K562 (cell line): ENCODE data around the gene ACKR3.

Experiments
- LARP7 ChIP-seq: fragments of 450-650 bp; IDR thresholded peaks from 2 replicates; pipeline ENCODE4 v1.6.1; 2016
- SIN3A ChIP-seq, 2 experiments: fragments of 150-350 bp in 1 of 2; IDR thresholded peaks; 2 replicates each; pipeline ENCODE4 v1.6.1; 2011 to 2016; ENCODE audit warnings: borderline replicate concordance in 2 of 2, low read depth in 2 of 2, low read length in 2 of 2, mild to moderate bottlenecking in 2 of 2, moderate library complexity in 2 of 2; ENCODE audit not compliant: control insufficient read depth in 1 of 2
- TF ChIP-seq, protein P1 (sequence below): fragments of 150-350 bp; conservative IDR thresholded peaks from 2 replicates; pipeline ENCODE4 v1.6.1; 2014; ENCODE audit warnings: low read length

- TF ChIP-seq SIN3A (IDR thresholded peaks at IDR 0.05; ENCODE audit: borderline replicate concordance in 2 of 2, control insufficient read depth in 1 of 2, low read depth in 2 of 2, low read length in 2 of 2), result no peak
- TF ChIP-seq, protein P1, sequence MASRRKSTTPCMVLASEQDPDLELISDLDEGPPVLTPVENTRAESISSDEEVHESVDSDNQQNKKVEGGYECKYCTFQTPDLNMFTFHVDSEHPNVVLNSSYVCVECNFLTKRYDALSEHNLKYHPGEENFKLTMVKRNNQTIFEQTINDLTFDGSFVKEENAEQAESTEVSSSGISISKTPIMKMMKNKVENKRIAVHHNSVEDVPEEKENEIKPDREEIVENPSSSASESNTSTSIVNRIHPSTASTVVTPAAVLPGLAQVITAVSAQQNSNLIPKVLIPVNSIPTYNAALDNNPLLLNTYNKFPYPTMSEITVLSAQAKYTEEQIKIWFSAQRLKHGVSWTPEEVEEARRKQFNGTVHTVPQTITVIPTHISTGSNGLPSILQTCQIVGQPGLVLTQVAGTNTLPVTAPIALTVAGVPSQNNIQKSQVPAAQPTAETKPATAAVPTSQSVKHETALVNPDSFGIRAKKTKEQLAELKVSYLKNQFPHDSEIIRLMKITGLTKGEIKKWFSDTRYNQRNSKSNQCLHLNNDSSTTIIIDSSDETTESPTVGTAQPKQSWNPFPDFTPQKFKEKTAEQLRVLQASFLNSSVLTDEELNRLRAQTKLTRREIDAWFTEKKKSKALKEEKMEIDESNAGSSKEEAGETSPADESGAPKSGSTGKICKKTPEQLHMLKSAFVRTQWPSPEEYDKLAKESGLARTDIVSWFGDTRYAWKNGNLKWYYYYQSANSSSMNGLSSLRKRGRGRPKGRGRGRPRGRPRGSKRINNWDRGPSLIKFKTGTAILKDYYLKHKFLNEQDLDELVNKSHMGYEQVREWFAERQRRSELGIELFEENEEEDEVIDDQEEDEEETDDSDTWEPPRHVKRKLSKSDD, result no peak
- no peak for TF ChIP-seq LARP7
These were observed 53.0 kb downstream of the ACKR3 start for GRCh38 chr2:236622660-236623059.
